Hepatocyte (in vitro differentiated cells): Measurements from ENCODE around the gene MED23. TPM values are rescaled to one million over a fixed set of nuclear protein-coding genes. Genes with fewer than 3 reads are reported as not detected.

Source experiments
- DNase-seq: peaks from one replicate; pipeline ENCODE4 v3.0.0-alpha.2; 2016; ENCODE audit warnings: low spot score
- H2AFZ ChIP-seq: fragments of 200-600 bp; sonication (generic); 2 replicates; pipeline ENCODE4 v1.6.0; 2016; ENCODE audit warnings: antibody characterized with exemption, mild to moderate bottlenecking
- H3K27ac ChIP-seq: fragments of 200-600 bp; sonication (generic); 2 replicates; pipeline ENCODE4 v1.5.1; 2016; ENCODE audit warnings: mild to moderate bottlenecking
- H3K27me3 ChIP-seq: fragments of 200-600 bp; sonication (generic); 2 replicates; pipeline ENCODE4 v1.6.1; 2016
- H3K36me3 ChIP-seq: fragments of 200-600 bp; sonication (generic); replicated peaks from 2 replicates; pipeline ENCODE4 v1.5.1; 2016; ENCODE audit warnings: low read depth; ENCODE audit not compliant: insufficient read depth
- H3K4me1 ChIP-seq: fragments of 200-600 bp; sonication (generic); 2 replicates; pipeline ENCODE4 v1.5.1; 2016; ENCODE audit warnings: mild to moderate bottlenecking, moderate library complexity; ENCODE audit not compliant: insufficient read depth
- H3K4me2 ChIP-seq: fragments of 200-600 bp; sonication (generic); 2 replicates; pipeline ENCODE4 v1.6.0; 2016
- H3K4me3 ChIP-seq: fragments of 200-600 bp; sonication (generic); 2 replicates; pipeline ENCODE4 v1.5.1; 2016; ENCODE audit warnings: mild to moderate bottlenecking
- H3K79me2 ChIP-seq: fragments of 200-600 bp; sonication (generic); 2 replicates; pipeline ENCODE4 v1.6.0; 2017; ENCODE audit warnings: mild to moderate bottlenecking
- H3K9me2 ChIP-seq: fragments of 200-600 bp; sonication (generic); replicated peaks from 2 replicates; pipeline ENCODE4 v1.6.0; 2017; ENCODE audit warnings: mild to moderate bottlenecking; ENCODE audit not compliant: insufficient read depth
- H3K9me3 ChIP-seq: fragments of 200-600 bp; sonication (generic); 2 replicates; pipeline ENCODE4 v1.5.1; 2016; ENCODE audit warnings: low read depth, mild to moderate bottlenecking
- H4K20me1 ChIP-seq: fragments of 200-600 bp; sonication (generic); 2 replicates; pipeline ENCODE4 v1.6.0; 2016; ENCODE audit warnings: mild to moderate bottlenecking; ENCODE audit not compliant: insufficient read depth, poor library complexity, severe bottlenecking
- EZH2 ChIP-seq: fragments of 200-600 bp; sonication (generic); IDR thresholded peaks from 2 replicates; pipeline ENCODE4 v1.6.1; 2016; ENCODE audit warnings: antibody characterized with exemption, mild to moderate bottlenecking, borderline replicate concordance
- EZH2phosphoT487 ChIP-seq: fragments of 200-600 bp; sonication (generic); IDR thresholded peaks from one replicate; pipeline ENCODE4 v1.6.1; 2018; ENCODE audit warnings: antibody characterized with exemption, mild to moderate bottlenecking, low read depth, moderate library complexity; ENCODE audit not compliant: unreplicated experiment, severe bottlenecking
- WGBS: methylation state at CpG from one replicate; pipeline ENCODE4 v1.1.6; 2016; ENCODE audit warnings: low lambda C conversion rate; ENCODE audit errors: missing lambda C conversion rate; 5-methylcytosine and 5-hydroxymethylcytosine counted together
- polyA plus RNA-seq: library from polyadenylated mRNA; unstranded; fragments of >200 nt; fragmentation: Nextera tagmentation; extraction: Ambion mirVana; gene quantifications from 2 replicates; pipeline ENCODE4 v1.2.1, GENCODE V29; 2016
- total RNA-seq: library from RNA; depleted of rRNA; stranded (reverse); fragments of >200 nt; gene quantifications from 2 replicates; pipeline ENCODE4 v1.2.3, GENCODE V29; 2014
- TF ChIP-seq, protein P1 (sequence below): fragments of 200-600 bp; sonication (generic); IDR thresholded peaks from 2 replicates; pipeline ENCODE4 v1.5.1; 2016; ENCODE audit warnings: antibody characterized with exemption, mild to moderate bottlenecking; ENCODE audit not compliant: poor library complexity

MED23 gene
- total and polyA plus RNA-seq, 2 experiments from 2014 or later, result 13.4 to 42.1 TPM

GRCh38 chr6:131597446-131597845, 30.6 kb downstream of the MED23 start:
- Histone ChIP-seq H3K27ac (no peak overlapping the region), H3K79me2 (no peaks in the 10 kb centered on the region), H3K36me3 (no peaks in the 10 kb centered on the region), H3K9me2 (no peaks in the 10 kb centered on the region), H3K27me3 (no peaks in the 10 kb centered on the region), H2AFZ (no peak overlapping the region), H3K4me2 (no peak overlapping the region), H3K9me3 (no peaks in the 10 kb centered on the region), H4K20me1 (no peaks in the 10 kb centered on the region), H3K4me3 (no peak overlapping the region), H3K4me1 (no peaks in the 10 kb centered on the region)
- WGBS, result 96% methylated on average over 3 of the region's 3 CpGs
- peak; percentile 7 for DNase-seq
- TF ChIP-seq EZH2phosphoT487, result no peak
- TF ChIP-seq, protein P1, sequence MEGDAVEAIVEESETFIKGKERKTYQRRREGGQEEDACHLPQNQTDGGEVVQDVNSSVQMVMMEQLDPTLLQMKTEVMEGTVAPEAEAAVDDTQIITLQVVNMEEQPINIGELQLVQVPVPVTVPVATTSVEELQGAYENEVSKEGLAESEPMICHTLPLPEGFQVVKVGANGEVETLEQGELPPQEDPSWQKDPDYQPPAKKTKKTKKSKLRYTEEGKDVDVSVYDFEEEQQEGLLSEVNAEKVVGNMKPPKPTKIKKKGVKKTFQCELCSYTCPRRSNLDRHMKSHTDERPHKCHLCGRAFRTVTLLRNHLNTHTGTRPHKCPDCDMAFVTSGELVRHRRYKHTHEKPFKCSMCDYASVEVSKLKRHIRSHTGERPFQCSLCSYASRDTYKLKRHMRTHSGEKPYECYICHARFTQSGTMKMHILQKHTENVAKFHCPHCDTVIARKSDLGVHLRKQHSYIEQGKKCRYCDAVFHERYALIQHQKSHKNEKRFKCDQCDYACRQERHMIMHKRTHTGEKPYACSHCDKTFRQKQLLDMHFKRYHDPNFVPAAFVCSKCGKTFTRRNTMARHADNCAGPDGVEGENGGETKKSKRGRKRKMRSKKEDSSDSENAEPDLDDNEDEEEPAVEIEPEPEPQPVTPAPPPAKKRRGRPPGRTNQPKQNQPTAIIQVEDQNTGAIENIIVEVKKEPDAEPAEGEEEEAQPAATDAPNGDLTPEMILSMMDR, result peak; percentile 34
- TF ChIP-seq EZH2, result no peak

GRCh38 chr6:131594074-131594473, 34.0 kb downstream of the MED23 start:
- Histone ChIP-seq H3K27me3 (no peaks in the 10 kb centered on the region), H3K27ac (no peak overlapping the region), H3K4me3 (no peak overlapping the region), H3K9me3 (no peaks in the 10 kb centered on the region), H4K20me1 (no peaks in the 10 kb centered on the region), H2AFZ (no peak overlapping the region), H3K4me1 (no peaks in the 10 kb centered on the region), H3K4me2 (no peak overlapping the region), H3K9me2 (no peaks in the 10 kb centered on the region), H3K36me3 (no peaks in the 10 kb centered on the region), H3K79me2 (no peaks in the 10 kb centered on the region)
- DNase-seq, result no peak
- no peak for TF ChIP-seq EZH2phosphoT487
- TF ChIP-seq EZH2, result no peak
- TF ChIP-seq, protein P1, result no peak
- 95% methylated on average over 11 of the region's 11 CpGs for WGBS

GRCh38 chr6:131592935-131593334, 35.1 kb downstream of the MED23 start:
- no peaks in the 10 kb centered on the region for H3K36me3 ChIP-seq
- H3K4me2 ChIP-seq, result no peak overlapping the region
- TF ChIP-seq, protein P1, result no peak
- TF ChIP-seq EZH2phosphoT487 (no peak), EZH2 (no peak)
- WGBS, result 92% methylated on average over 2 of the region's 2 CpGs
- H3K79me2 ChIP-seq, result no peaks in the 10 kb centered on the region
- DNase-seq, result no peak
- no peaks in the 10 kb centered on the region for H4K20me1 ChIP-seq
- H3K9me3 ChIP-seq, result no peaks in the 10 kb centered on the region
- H3K4me1 ChIP-seq, result no peaks in the 10 kb centered on the region
- no peaks in the 10 kb centered on the region for H3K9me2 ChIP-seq
- H2AFZ ChIP-seq, result no peak overlapping the region
- no peak overlapping the region for H3K4me3 ChIP-seq
- no peak overlapping the region for H3K27ac ChIP-seq
- no peaks in the 10 kb centered on the region for H3K27me3 ChIP-seq

GRCh38 chr6:131588643-131589042, 39.4 kb downstream of the MED23 start:
- H3K9me3 ChIP-seq, result no peaks in the 10 kb centered on the region
- no peaks in the 10 kb centered on the region for H3K79me2 ChIP-seq
- H3K27me3 ChIP-seq, result no peaks in the 10 kb centered on the region
- no peak for DNase-seq
- H3K4me3 ChIP-seq, result no peak overlapping the region
- H3K27ac ChIP-seq, result no peak overlapping the region
- no peaks in the 10 kb centered on the region for H3K36me3 ChIP-seq
- no peaks in the 10 kb centered on the region for H3K9me2 ChIP-seq
- no peaks in the 10 kb centered on the region for H4K20me1 ChIP-seq
- no peaks in the 10 kb centered on the region for H3K4me1 ChIP-seq
- WGBS, result 96% methylated on average over 2 of the region's 2 CpGs
- H3K4me2 ChIP-seq, result no peak overlapping the region
- H2AFZ ChIP-seq, result no peak overlapping the region
- TF ChIP-seq EZH2 (no peak), EZH2phosphoT487 (no peak)
- TF ChIP-seq, protein P1, result no peak
